MCF 10A (cell line): Measurements from ENCODE around the gene GRIK3. TPM values are rescaled to one million over a fixed set of nuclear protein-coding genes. Genes with fewer than 3 reads are reported as not detected.

ENCODE experiments used
- BruUV-seq: library from RNA; stranded (reverse); fragments of 400-500 nt; replicated peaks from 2 replicates; lab custom pipeline; 2021; lab: Mats Ljungman, UMichigan
- CTCF ChIA-PET: fragments of 300-600 bp; sonication (Branson Sonifier 250); formaldehyde crosslinking; extraction: SDS; loops from one replicate; lab custom pipeline; 2021; ENCODE audit warnings: antibody characterized with exemption, inconsistent platforms; lab: Yijun Ruan, JAX
- POLR2A ChIA-PET: fragments of 300-600, 350-650 bp; sonication (Branson Sonifier 250); formaldehyde crosslinking; extraction: SDS; loops from one replicate; lab custom pipeline; 2020; ENCODE audit warnings: antibody characterized with exemption, inconsistent platforms; lab: Yijun Ruan, JAX
- DNase-seq: peaks from one replicate; pipeline ENCODE4 v3.0.0-alpha.2; 2018; ENCODE audit not compliant: unreplicated experiment
- H3K27ac Mint-ChIP-seq: one replicate; pipeline ENCODE4 v1.8.0; 2022; ENCODE audit warnings: mild to moderate bottlenecking, low read depth, mixed read lengths; ENCODE audit not compliant: unreplicated experiment
- H3K27me3 Mint-ChIP-seq: one replicate; pipeline ENCODE4 v1.8.0; 2022; ENCODE audit warnings: mixed read lengths; ENCODE audit not compliant: insufficient read depth, unreplicated experiment
- H3K36me3 Mint-ChIP-seq: one replicate; pipeline ENCODE4 v1.8.0; 2022; ENCODE audit warnings: mild to moderate bottlenecking, moderate library complexity, mixed read lengths; ENCODE audit not compliant: insufficient read depth, unreplicated experiment
- H3K4me1 Mint-ChIP-seq: one replicate; pipeline ENCODE4 v1.8.0; 2022; ENCODE audit warnings: mixed read lengths; ENCODE audit not compliant: insufficient read depth, unreplicated experiment
- H3K4me3 Mint-ChIP-seq: one replicate; pipeline ENCODE4 v1.8.0; 2022; ENCODE audit warnings: mild to moderate bottlenecking, moderate library complexity, mixed read lengths; ENCODE audit not compliant: unreplicated experiment
- H3K9me3 Mint-ChIP-seq: one replicate; pipeline ENCODE4 v1.8.0; 2022; ENCODE audit warnings: mixed read lengths; ENCODE audit not compliant: unreplicated experiment
- CTCF ChIP-seq: fragments of 200-600 bp; IDR thresholded peaks from one replicate; pipeline ENCODE4 v1.8.0; 2022; ENCODE audit warnings: antibody characterized with exemption, mild to moderate bottlenecking; ENCODE audit not compliant: unreplicated experiment
- intact Hi-C: fragments of 100-400 bp; cut with micrococcal nuclease; formaldehyde crosslinking; loops from 2 replicates; pipeline ENCODE4 v1.14.1; 2022
- total RNA-seq: library from RNA; stranded (reverse); gene quantifications from 2 replicates; pipeline ENCODE4 v1.2.3, GENCODE V29; 2022

Gene GRIK3
- total RNA-seq, 1 experiment from 2014 or later = not detected

DNA sequence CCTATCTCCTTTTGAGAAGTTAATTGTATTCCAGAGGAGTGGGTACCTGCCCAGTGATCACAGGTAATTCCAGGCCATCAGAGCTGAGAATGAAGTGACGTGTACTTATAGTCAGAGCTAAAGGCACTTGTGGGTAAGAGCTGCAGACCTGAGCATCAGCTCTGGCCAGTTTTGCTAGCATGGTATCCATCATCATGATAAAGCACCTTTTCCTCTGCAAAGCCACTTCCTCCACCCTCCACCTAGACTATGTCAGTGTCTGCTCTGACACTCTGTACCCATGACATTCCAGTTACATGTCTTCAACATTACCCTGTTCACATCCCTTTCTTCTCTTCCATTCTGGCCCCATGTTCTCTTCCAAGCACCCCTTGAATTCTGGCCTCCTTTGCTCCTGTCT lies 157.3 kb downstream of the GRIK3 start:
- BruUV-seq = no TSS peak
- ChIA-PET POLR2A (no interaction called here), CTCF (interaction anchor here (0.7 kb wide), 1 partner anchor 50 kb away, joined by 3 read pairs; no protein-coding TSS in a partner anchor)
- Mint-ChIP-seq H3K4me3 (no peak overlapping the region), H3K4me1 (no peaks in the 10 kb centered on the region), H3K9me3 (peaks cover 8% of the 10 kb centered on the region), H3K36me3 (no peaks in the 10 kb centered on the region), H3K27me3 (no peaks in the 10 kb centered on the region), H3K27ac (no peak overlapping the region)
- no peak for DNase-seq
- intact Hi-C loops = no loop called here
- TF ChIP-seq CTCF = no peak

- no peaks in the 10 kb centered on the region for H3K27me3 Mint-ChIP-seq
- no peak for TF ChIP-seq CTCF
- no peaks in the 10 kb centered on the region for H3K36me3 Mint-ChIP-seq
- no TSS peak for BruUV-seq
- intact Hi-C loops = no loop called here
- H3K27ac Mint-ChIP-seq = no peak overlapping the region
- DNase-seq = no peak
- H3K9me3 Mint-ChIP-seq = no peaks in the 10 kb centered on the region
- CTCF ChIA-PET = no interaction called here
- H3K4me1 Mint-ChIP-seq = no peaks in the 10 kb centered on the region
- H3K4me3 Mint-ChIP-seq = no peak overlapping the region
- POLR2A ChIA-PET = no interaction called here
Measured at GRCh38 chr1:36874271-36875060, 159.8 kb downstream of the GRIK3 start.

DNA sequence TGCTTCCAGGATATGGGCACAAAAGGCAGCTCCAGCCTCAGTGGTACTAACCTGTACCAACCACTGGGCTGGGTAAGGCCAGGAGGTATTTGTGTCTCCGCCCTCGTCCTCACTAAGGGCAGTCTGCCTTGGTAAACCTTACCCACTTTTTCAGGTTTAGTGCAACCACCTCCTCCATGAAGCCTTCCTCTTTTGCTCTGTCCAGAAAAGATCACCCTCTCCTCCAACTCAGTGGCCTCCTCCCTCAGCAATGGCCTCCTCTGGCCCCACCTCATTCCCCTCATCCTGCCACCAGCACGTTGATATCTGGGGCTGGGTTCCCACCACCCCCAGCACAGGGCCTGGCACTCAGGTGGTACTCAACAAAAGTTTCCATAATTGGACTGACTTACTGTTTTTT lies 161.5 kb downstream of the GRIK3 start:
- intact Hi-C loops = no loop called here
- Mint-ChIP-seq H3K27me3 (no peaks in the 10 kb centered on the region), H3K27ac (no peak overlapping the region), H3K4me1 (no peaks in the 10 kb centered on the region), H3K4me3 (no peak overlapping the region), H3K36me3 (no peaks in the 10 kb centered on the region), H3K9me3 (no peaks in the 10 kb centered on the region)
- CTCF ChIA-PET = no interaction called here
- DNase-seq = no peak
- TF ChIP-seq CTCF = no peak
- POLR2A ChIA-PET = no interaction called here
- no TSS peak for BruUV-seq

DNA sequence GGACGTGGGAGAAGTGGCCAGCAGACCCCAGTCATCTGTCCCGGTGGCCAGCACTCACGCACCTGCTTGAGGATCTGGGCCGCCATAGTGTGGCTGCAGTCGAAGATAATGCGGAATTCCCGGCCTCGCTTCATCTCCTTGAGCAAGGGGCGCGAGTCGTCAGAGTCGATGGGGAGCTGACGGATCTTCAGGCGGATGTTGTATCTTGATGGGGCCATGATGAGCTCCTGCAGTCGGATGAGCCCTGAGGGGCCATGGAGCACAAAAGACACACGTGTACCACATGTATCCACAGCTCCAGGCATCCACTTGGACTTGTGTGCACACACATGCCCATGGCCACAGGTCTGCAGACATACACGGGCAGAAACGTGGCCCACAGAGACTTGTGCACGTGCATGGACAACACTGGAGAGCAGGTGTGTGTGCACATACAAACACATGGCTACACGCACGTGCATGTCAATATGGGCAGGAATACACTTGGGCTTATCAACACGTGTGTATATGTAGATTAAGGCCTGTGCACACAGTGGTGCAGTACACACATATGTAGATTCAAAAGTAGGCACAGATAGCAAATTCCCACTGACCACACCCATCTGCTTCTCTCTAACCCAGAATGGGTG lies 162.1 kb downstream of the GRIK3 start:
- H3K9me3 Mint-ChIP-seq = no peaks in the 10 kb centered on the region
- DNase-seq = no peak
- POLR2A ChIA-PET = no interaction called here
- TF ChIP-seq CTCF = no peak
- CTCF ChIA-PET = no interaction called here
- no TSS peak for BruUV-seq
- intact Hi-C loops = no loop called here
- H3K27me3 Mint-ChIP-seq = no peaks in the 10 kb centered on the region
- H3K4me1 Mint-ChIP-seq = no peaks in the 10 kb centered on the region
- no peak overlapping the region for H3K27ac Mint-ChIP-seq
- no peaks in the 10 kb centered on the region for H3K36me3 Mint-ChIP-seq
- H3K4me3 Mint-ChIP-seq = no peak overlapping the region
